Measurements from ENCODE around the gene COL6A2.
"Not testable (repeated sequence)": the region's sequence is repeated elsewhere in the genome, so short reads cannot be mapped to it uniquely, and the experiment has no call there.

The COL6A2 gene

DNA sequence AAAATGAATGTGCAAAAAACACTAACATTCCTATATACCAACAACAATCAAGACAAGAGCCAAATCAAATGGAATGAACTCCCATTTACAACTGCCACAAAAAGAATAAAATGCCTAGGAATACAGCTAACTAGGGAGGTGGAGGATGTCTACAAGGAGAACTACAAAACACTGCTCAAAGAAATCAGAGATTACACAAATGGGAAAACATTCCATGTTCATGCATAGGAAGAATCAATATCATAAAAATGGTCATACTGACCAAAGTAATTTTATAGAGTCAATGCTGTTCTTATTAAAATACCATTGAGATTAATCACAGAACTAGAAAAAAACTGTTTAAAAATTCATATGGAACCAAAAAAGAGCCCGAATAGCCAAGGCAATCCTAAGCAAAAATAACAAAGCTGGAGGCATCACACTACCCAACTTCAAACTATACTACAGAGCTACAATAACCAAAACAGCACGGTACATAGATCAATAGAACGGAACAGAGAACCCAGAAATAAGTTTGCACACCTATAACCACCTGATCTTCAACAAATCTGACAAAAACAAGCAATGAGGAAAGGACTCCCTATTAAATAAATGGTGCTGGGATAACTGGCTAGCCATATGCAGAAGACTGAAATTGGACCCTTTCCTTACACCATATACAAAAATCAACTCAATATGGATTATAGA lies 78.7 kb downstream of the COL6A2 start:
- not testable (repeated sequence) for DNase-seq (ENCODE audit: low read depth)

DNA sequence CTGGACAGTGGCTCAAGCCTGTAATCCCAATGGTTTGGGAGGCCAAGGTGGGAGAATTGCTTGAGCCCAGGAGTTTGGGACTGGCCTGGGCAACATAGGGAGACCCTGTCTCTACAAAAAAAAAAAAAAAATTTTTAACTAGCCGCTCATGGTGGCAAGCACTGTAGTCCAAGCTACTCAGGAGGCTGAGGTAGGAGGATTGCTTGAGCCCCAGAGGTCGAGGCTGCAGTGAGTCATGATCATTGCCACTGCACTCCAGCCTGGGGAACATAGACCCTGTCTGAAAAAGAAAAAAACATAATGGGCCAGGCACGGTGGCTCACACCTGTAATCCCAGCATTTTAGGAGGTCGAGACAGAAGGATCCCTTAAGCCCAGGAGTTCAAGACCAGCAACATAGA lies 81.0 kb downstream of the COL6A2 start:
- DNase-seq (ENCODE audit: low read depth) = no peak
